ENCODE results near the gene AGFG2. TPM values are rescaled to one million over a fixed set of nuclear protein-coding genes. Genes with fewer than 3 reads are reported as not detected.

Gene AGFG2
- total RNA-seq, 1 donor from 2014 or later = 28.5 TPM

GRCh38 chr7:100570954-100571828 lies 32.2 kb downstream of the AGFG2 start:
- no peak for DNase-seq (ENCODE audit: low read depth in 2 of 2)

GRCh38 chr7:100571829-100572116 lies 32.8 kb downstream of the AGFG2 start:
- DNase-seq (ENCODE audit: low read depth in 2 of 2) = no peak

- DNase-seq (ENCODE audit: low read depth in 2 of 2) = no peak
Observed at GRCh38 chr7:100572281-100572948, 33.4 kb downstream of the AGFG2 start.

GRCh38 chr7:100572949-100573675 lies 34.1 kb downstream of the AGFG2 start:
- no peak for DNase-seq (ENCODE audit: low read depth in 2 of 2)

GRCh38 chr7:100573691-100574361 lies 34.8 kb downstream of the AGFG2 start, which contains the start of gene SAP25:
SAP25 (minus strand) TSS chr7:100573900; CDS start chr7:100573742, 158 bp downstream.
- DNase-seq (ENCODE audit: low read depth in 2 of 2) = no peak

- DNase-seq (ENCODE audit: low read depth in 2 of 2) = no peak
Observed at GRCh38 chr7:100574362-100575205, 35.6 kb downstream of the AGFG2 start.

GRCh38 chr7:100575206-100575631 lies 36.2 kb downstream of the AGFG2 start:
- DNase-seq (ENCODE audit: low read depth in 2 of 2) = no peak

- DNase-seq (ENCODE audit: low read depth in 2 of 2) = no peak
Observed at GRCh38 chr7:100575746-100576383, 36.9 kb downstream of the AGFG2 start.

- no peak for DNase-seq (ENCODE audit: low read depth in 2 of 2)
Observed at GRCh38 chr7:100576384-100576993, 37.5 kb downstream of the AGFG2 start.

- DNase-seq (ENCODE audit: low read depth in 2 of 2) = no peak
Observed at GRCh38 chr7:100577103-100577502, 38.1 kb downstream of the AGFG2 start.

GRCh38 chr7:100577507-100577906 lies 38.5 kb downstream of the AGFG2 start:
- no peak for DNase-seq (ENCODE audit: low read depth in 2 of 2)

- no peak for DNase-seq (ENCODE audit: low read depth in 2 of 2)
Observed at GRCh38 chr7:100578246-100579183, 39.5 kb downstream of the AGFG2 start.

GRCh38 chr7:100580466-100581283 lies 41.7 kb downstream of the AGFG2 start:
- no peak for DNase-seq (ENCODE audit: low read depth in 2 of 2)

- DNase-seq (ENCODE audit: low read depth in 2 of 2) = no peak
Observed at GRCh38 chr7:100582041-100582579, 43.1 kb downstream of the AGFG2 start.

- DNase-seq (ENCODE audit: low read depth in 2 of 2) = no peak
Observed at GRCh38 chr7:100582650-100583049, 43.6 kb downstream of the AGFG2 start.

GRCh38 chr7:100583132-100584053 lies 44.4 kb downstream of the AGFG2 start:
- peak in 1 of 2 donors; percentile 64 for DNase-seq (ENCODE audit: low read depth in 2 of 2)

Data from dermis microvascular lymphatic vessel endothelial cell (primary cell).